Right lobe of liver (tissue), 6 donors: Measurements from ENCODE around the gene SERPINA4. TPM values are rescaled to one million over a fixed set of nuclear protein-coding genes. Genes with fewer than 3 reads are reported as not detected.

ENCODE experiments used
- ATAC-seq, 4 donors: fragments of 200-7000 bp; cut with Tn5 transposase; one replicate each; pipeline ENCODE4 v1.9.1; 2020; ENCODE audit warnings: mild to moderate bottlenecking in 4 of 4, moderate library complexity in 4 of 4
- DNase-seq, 3 donors: peaks; one replicate each; pipeline ENCODE4 v3.0.0-alpha.2; 2020
- H3K27ac ChIP-seq, 3 donors: fragments of 200-600 bp; one replicate each; pipeline ENCODE4 v1.8.0; 2022
- H3K27me3 ChIP-seq, 2 donors: fragments of 200-600 bp; one replicate each; pipeline ENCODE4 v1.8.0; 2022
- H3K36me3 ChIP-seq, 4 donors: fragments of 200-600 bp; sonication (generic) in 1 of 4; one replicate each; pipeline versions ENCODE4 v1.5.1 to v1.8.0; 2017 to 2022; ENCODE audit warnings: control low read depth in 1 of 4
- H3K4me1 ChIP-seq, 4 donors: fragments of 200-600 bp; sonication (generic) in 1 of 4; one replicate each; pipeline versions ENCODE4 v1.5.1 to v1.8.0; 2017 to 2022; ENCODE audit warnings: control low read depth in 1 of 4
- H3K4me3 ChIP-seq, 3 donors: fragments of 200-600 bp; one replicate each; pipeline ENCODE4 v1.8.0; 2022
- H3K9me3 ChIP-seq, 4 donors: fragments of 200-600 bp; sonication (generic) in 1 of 4; one replicate each; pipeline versions ENCODE4 v1.5.1 to v1.8.0; 2017 to 2022; ENCODE audit warnings: control low read depth in 1 of 4
- POLR2A ChIP-seq: fragments of 450-650 bp; IDR thresholded peaks from one replicate; pipeline ENCODE4 v1.6.1; 2017; ENCODE audit warnings: antibody characterized with exemption, mild to moderate bottlenecking
- WGBS: methylation state at CpG from one replicate; pipeline ENCODE4 v1.1.6; 2018; ENCODE audit warnings: low coverage, low lambda C conversion rate; ENCODE audit not compliant: insufficient coverage; ENCODE audit errors: missing lambda C conversion rate; 5-methylcytosine and 5-hydroxymethylcytosine counted together
- intact Hi-C, 2 donors: fragments of 100-400 bp; cut with DNase I; formaldehyde crosslinking; loops; one replicate each; pipeline versions ENCODE4 v1.11.2 to v1.14.1; 2022
- total RNA-seq, 6 experiments: library from RNA; depleted of rRNA in 2 of 6; stranded (reverse); fragments of >200 nt in 2 of 6; fragmentation: NEBNext Ultra II Directional in 3 of 6; extraction: Animal tissue kit (Norgen Biotek cat#: 25700) in 3 of 6; gene quantifications; one replicate each; pipeline versions ENCODE4 v1.1.0 to v1.2.4, GENCODE V29; 2016 to 2023
- TF ChIP-seq, protein P1 (sequence below), 4 donors: fragments of 200-600 bp in 3 of 4; fragments of 450-650 bp in 1 of 4; IDR thresholded peaks; one replicate each; pipeline versions ENCODE4 v1.5.1 to v1.8.0; 2016 to 2022; ENCODE audit warnings: antibody characterized with exemption in 4 of 4, mild to moderate bottlenecking in 2 of 4
- donor health status: DM: no; HTN: yes; CAD: no.
- donor health status: DM: no; HTN: no; CAD: no.
- donor health status: DM: no; HTN: no; CAD: no.
- donor health status: DM: no; HTN: yes; CAD: no.
- donor health status: DM: no; HTN: yes; CAD: no.

Gene SERPINA4
- total RNA-seq, 6 experiments from 2014 or later, result 41.2 to 204 (median 145) TPM

- peaks cover 0 to 10% (median 0%) of the 10 kb centered on the region in 4 donors for H3K4me1 ChIP-seq
- H3K27me3 ChIP-seq, result no peaks in the 10 kb centered on the region
- WGBS, result 89% methylated on average over 6 of the region's 9 CpGs
- no peak overlapping the region for H3K27ac ChIP-seq
- no peak for TF ChIP-seq POLR2A
- TF ChIP-seq, protein P1, sequence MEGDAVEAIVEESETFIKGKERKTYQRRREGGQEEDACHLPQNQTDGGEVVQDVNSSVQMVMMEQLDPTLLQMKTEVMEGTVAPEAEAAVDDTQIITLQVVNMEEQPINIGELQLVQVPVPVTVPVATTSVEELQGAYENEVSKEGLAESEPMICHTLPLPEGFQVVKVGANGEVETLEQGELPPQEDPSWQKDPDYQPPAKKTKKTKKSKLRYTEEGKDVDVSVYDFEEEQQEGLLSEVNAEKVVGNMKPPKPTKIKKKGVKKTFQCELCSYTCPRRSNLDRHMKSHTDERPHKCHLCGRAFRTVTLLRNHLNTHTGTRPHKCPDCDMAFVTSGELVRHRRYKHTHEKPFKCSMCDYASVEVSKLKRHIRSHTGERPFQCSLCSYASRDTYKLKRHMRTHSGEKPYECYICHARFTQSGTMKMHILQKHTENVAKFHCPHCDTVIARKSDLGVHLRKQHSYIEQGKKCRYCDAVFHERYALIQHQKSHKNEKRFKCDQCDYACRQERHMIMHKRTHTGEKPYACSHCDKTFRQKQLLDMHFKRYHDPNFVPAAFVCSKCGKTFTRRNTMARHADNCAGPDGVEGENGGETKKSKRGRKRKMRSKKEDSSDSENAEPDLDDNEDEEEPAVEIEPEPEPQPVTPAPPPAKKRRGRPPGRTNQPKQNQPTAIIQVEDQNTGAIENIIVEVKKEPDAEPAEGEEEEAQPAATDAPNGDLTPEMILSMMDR (IDR thresholded peaks at IDR 0.05), result no peak
- no peaks in the 10 kb centered on the region for H3K9me3 ChIP-seq
- H3K36me3 ChIP-seq, result no peaks in the 10 kb centered on the region
- intact Hi-C loops, result loop anchor here (10.0 kb wide), 2 partner anchors 97 to 117 kb away; no protein-coding TSS in a partner anchor
- ATAC-seq (no peak), DNase-seq (no peak)
- no peak overlapping the region for H3K4me3 ChIP-seq
Measured at GRCh38 chr14:94541234-94541975, 19.8 kb upstream of the SERPINA4 start.

DNA sequence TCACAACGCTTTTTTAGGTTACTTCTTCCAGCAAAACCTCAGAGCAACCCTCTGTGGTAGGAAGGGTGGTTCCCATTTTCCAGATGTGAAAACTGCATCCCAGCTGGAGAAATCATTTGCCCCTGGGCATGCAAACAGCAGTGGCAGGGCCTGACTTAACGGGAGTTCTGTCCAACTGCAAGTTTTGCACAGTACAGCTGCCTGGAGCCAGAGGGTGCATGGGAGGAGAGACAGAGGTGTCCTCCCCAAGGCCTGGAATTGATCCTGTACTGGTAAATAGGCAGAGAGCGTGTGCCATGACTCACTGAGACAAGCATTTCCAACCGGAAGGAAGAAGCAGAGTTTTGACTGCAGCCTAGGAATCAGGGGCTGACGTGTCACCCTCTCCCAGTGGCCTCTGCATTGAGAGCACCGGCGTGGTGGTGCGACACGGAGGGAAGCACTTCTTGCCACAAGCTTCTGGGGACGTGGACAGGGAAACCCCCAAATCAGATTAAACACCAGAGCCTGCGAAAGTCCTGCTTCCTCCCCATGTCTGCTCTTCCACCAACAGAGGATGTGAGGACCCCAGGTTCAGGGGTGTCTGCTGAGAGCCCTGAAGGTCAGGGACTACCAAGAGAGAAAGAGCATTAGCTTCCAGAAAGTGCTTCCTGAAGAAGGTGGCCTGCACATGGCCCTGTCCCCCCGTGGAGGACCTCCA is 19.0 kb upstream of the SERPINA4 start:
- TF ChIP-seq, protein P1 (IDR thresholded peaks at IDR 0.05), result no peak
- no peak for TF ChIP-seq POLR2A
- Histone ChIP-seq H3K4me1 (peaks cover 0 to 7% (median 0%) of the 10 kb centered on the region in 4 donors), H3K27me3 (no peaks in the 10 kb centered on the region), H3K9me3 (no peaks in the 10 kb centered on the region), H3K36me3 (no peaks in the 10 kb centered on the region), H3K27ac (no peak overlapping the region), H3K4me3 (no peak overlapping the region)
- intact Hi-C loops, result loop anchor here (10.0 kb wide), 2 partner anchors 97 to 117 kb away; no protein-coding TSS in a partner anchor
- 31% methylated on average over 2 of the region's 12 CpGs for WGBS
- DNase-seq, result no peak
- peak in 1 of 4 donors; percentile 51 for ATAC-seq

- WGBS, result 65% methylated on average over 7 of the region's 9 CpGs
- H3K4me1 ChIP-seq, result peaks cover 0 to 8% (median under 1%) of the 10 kb centered on the region in 4 donors
- H3K27me3 ChIP-seq, result no peaks in the 10 kb centered on the region
- no peak overlapping the region for H3K27ac ChIP-seq
- no peak overlapping the region for H3K4me3 ChIP-seq
- DNase-seq (no peak), ATAC-seq (no peak)
- intact Hi-C loops, result loop anchor here (10.0 kb wide), 2 partner anchors 98 to 118 kb away; no protein-coding TSS in a partner anchor
- H3K36me3 ChIP-seq, result no peaks in the 10 kb centered on the region
- no peaks in the 10 kb centered on the region for H3K9me3 ChIP-seq
- TF ChIP-seq POLR2A, result no peak
- TF ChIP-seq, protein P1 (IDR thresholded peaks at IDR 0.05), result no peak
Measured at GRCh38 chr14:94542811-94543440, 18.3 kb upstream of the SERPINA4 start.

- no peak for DNase-seq
- no peak for ATAC-seq
- 53% methylated on average over 2 of the region's 15 CpGs for WGBS
- no peaks in the 10 kb centered on the region for H3K36me3 ChIP-seq
- H3K4me1 ChIP-seq, result peaks cover 0 to 14% (median 4%) of the 10 kb centered on the region in 4 donors
- H3K9me3 ChIP-seq, result no peaks in the 10 kb centered on the region
- no peaks in the 10 kb centered on the region for H3K27me3 ChIP-seq
- no peak overlapping the region for H3K27ac ChIP-seq
- intact Hi-C loops, result loop anchor here (10.0 kb wide), 2 partner anchors 99 to 119 kb away; no protein-coding TSS in a partner anchor
- no peak overlapping the region for H3K4me3 ChIP-seq
- TF ChIP-seq POLR2A, result no peak
- TF ChIP-seq, protein P1 (IDR thresholded peaks at IDR 0.05), result no peak
Measured at GRCh38 chr14:94543449-94544124, 17.7 kb upstream of the SERPINA4 start.
